PFSK-1 (cell line): Measurements from ENCODE around the gene LGALS3BP.
A peak's percentile ranks its signal among the peaks of the same experiment; 100 is the strongest.

Source experiments
- FOXP2 ChIP-seq: optimal IDR thresholded peaks from 2 replicates; pipeline ENCODE3; 2011; ENCODE audit warnings: borderline replicate concordance, control low read depth, inconsistent platforms; ENCODE audit not compliant: insufficient read depth; ENCODE audit errors: extremely low read length, extremely low read depth
- POLR2AphosphoS5 ChIP-seq: IDR thresholded peaks from 2 replicates; pipeline ENCODE4 v1.6.1; 2012; ENCODE audit warnings: low read depth, mild to moderate bottlenecking, control low read depth, low read length, moderate library complexity
- TAF1 ChIP-seq: IDR thresholded peaks from 2 replicates; pipeline ENCODE4 v1.6.1; 2012; ENCODE audit warnings: low read length, control low read depth, borderline replicate concordance; ENCODE audit not compliant: insufficient read depth
- TF ChIP-seq, protein P1 (sequence below), 2 experiments: IDR thresholded peaks; 2 replicates each; pipeline versions ENCODE4 v1.6.1 to v1.8.0; 2011 to 2012; ENCODE audit warnings: low read depth in 2 of 2, low read length in 2 of 2, control low read depth in 1 of 2, inconsistent platforms in 1 of 2, mild to moderate bottlenecking in 1 of 2, moderate library complexity in 1 of 2; ENCODE audit not compliant: insufficient read depth in 1 of 2

DNA sequence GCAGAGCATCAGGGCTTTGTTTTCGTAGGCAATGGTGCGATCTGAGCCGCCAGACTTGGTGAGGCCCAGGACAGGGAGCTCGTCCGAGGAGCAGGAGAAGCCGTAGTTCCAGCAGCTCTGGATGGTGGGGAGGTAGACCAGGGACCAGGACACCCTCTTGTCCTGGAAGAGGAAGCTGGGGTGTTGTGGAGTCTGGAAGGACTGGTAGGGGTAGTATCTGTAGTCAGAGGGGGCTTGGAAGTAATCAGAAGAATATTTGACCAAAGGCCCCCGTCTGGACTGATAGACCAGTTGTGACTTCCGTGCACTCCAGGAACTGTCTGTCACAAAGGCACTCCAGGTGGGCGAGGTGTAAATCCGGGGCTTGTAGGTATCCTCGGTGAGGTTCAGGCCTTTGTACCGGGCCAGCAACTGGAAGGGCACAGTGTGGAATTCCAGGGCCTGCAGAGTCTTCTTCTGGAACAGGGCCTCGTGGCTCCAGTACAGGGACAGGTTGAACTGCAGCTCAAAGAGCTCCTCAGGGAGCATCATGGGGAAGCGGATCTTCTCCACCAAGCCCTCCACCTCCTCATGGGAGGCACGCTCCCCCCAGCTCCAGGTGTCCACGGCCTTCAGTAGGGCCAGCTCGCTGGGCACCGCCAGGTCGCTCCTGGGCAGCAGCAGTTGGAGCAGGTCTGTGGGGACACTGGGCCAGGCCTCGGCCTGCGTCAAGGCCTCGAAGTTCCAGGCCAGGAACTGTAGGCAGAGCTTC is 7.8 kb downstream of the LGALS3BP start:
- TF ChIP-seq POLR2AphosphoS5 (0 out of 2 replicates have a peak, but pooled peaks have one; percentile 43), FOXP2 (no peak), TAF1 (no peak)
- TF ChIP-seq, protein P1, sequence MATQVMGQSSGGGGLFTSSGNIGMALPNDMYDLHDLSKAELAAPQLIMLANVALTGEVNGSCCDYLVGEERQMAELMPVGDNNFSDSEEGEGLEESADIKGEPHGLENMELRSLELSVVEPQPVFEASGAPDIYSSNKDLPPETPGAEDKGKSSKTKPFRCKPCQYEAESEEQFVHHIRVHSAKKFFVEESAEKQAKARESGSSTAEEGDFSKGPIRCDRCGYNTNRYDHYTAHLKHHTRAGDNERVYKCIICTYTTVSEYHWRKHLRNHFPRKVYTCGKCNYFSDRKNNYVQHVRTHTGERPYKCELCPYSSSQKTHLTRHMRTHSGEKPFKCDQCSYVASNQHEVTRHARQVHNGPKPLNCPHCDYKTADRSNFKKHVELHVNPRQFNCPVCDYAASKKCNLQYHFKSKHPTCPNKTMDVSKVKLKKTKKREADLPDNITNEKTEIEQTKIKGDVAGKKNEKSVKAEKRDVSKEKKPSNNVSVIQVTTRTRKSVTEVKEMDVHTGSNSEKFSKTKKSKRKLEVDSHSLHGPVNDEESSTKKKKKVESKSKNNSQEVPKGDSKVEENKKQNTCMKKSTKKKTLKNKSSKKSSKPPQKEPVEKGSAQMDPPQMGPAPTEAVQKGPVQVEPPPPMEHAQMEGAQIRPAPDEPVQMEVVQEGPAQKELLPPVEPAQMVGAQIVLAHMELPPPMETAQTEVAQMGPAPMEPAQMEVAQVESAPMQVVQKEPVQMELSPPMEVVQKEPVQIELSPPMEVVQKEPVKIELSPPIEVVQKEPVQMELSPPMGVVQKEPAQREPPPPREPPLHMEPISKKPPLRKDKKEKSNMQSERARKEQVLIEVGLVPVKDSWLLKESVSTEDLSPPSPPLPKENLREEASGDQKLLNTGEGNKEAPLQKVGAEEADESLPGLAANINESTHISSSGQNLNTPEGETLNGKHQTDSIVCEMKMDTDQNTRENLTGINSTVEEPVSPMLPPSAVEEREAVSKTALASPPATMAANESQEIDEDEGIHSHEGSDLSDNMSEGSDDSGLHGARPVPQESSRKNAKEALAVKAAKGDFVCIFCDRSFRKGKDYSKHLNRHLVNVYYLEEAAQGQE (IDR thresholded peaks at IDR 0.05; ENCODE audit: insufficient read depth in 1 of 2, low read depth in 2 of 2, low read length in 2 of 2), result no peak
